Measurements from ENCODE around the gene CREB3L1.
"Not testable (repeated sequence)": the region's sequence is repeated elsewhere in the genome, so short reads cannot be mapped to it uniquely, and the experiment has no call there.

The CREB3L1 gene

GRCh38 chr11:46300270-46300669, 22.8 kb downstream of the CREB3L1 start:
- Histone ChIP-seq H3K36me3 (ENCODE audit: control insufficient read depth, insufficient read depth, low read length) (no peaks in the 10 kb centered on the region), H3K27ac (ENCODE audit: low read depth, low read length) (no peak overlapping the region), H3K9ac (ENCODE audit: low read length) (no peak overlapping the region), H3K9me3 (ENCODE audit: control insufficient read depth, insufficient read depth, low read depth, low read length) (no peaks in the 10 kb centered on the region), H3K4me1 (ENCODE audit: control insufficient read depth, insufficient read depth, low read length) (peaks cover 18% of the 10 kb centered on the region), H3K4me3 (ENCODE audit: low read depth, low read length) (no peak overlapping the region), H3K27me3 (ENCODE audit: control insufficient read depth, insufficient read depth, low read length) (no peaks in the 10 kb centered on the region)

DNA sequence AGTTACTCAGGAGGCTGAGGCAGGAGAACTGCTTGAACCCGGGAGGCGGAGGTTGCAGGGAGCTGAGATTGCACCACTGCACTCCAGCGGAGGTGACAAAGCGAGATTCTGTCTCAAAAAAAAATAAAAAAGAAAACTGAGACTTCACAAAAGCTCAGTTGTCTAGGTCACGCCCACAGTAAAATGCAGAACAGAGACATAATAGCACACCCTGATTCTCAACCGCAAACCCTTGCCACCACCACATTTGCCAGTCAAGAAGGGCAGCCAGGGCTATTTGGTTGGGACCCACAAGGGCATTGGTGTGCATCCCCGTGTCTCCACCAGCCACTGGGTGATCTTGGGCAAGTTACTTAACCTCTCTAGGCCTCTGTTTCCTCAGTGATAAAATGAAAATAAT, 25.4 kb downstream of the CREB3L1 start:
- H3K9me3 ChIP-seq (ENCODE audit: control insufficient read depth, insufficient read depth, low read depth, low read length), result no peaks in the 10 kb centered on the region
- H3K4me1 ChIP-seq (ENCODE audit: control insufficient read depth, insufficient read depth, low read length), result peaks cover 16% of the 10 kb centered on the region
- no peaks in the 10 kb centered on the region for H3K27me3 ChIP-seq (ENCODE audit: control insufficient read depth, insufficient read depth, low read length)
- no peaks in the 10 kb centered on the region for H3K36me3 ChIP-seq (ENCODE audit: control insufficient read depth, insufficient read depth, low read length)
- no peak overlapping the region for H3K9ac ChIP-seq (ENCODE audit: low read length)
- no peak overlapping the region for H3K4me3 ChIP-seq (ENCODE audit: low read depth, low read length)
- no peak overlapping the region for H3K27ac ChIP-seq (ENCODE audit: low read depth, low read length)

DNA sequence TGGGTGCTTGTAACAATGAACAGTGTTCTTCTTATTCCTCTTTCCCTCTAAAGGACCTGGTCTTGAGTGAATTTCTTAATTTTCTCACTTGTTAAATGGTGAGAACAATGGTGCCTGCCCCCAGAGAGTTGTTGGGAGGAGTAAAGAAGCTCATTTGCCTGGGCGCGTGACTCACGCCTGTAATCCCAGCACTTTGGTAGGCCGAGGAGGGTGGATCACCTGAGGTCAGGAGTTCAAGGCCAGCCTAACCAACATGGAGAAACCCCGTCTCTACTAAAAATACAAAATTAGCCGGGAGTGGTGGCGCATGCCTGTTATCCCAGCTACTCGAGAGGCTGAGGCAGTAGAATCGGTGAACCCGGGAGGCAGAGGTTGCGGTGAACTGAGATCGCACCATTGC, 26.6 kb downstream of the CREB3L1 start:
- H3K9ac ChIP-seq (ENCODE audit: low read length); H3K9me3 ChIP-seq (ENCODE audit: control insufficient read depth, insufficient read depth, low read depth, low read length); H3K27ac ChIP-seq (ENCODE audit: low read depth, low read length); H3K27me3 ChIP-seq (ENCODE audit: control insufficient read depth, insufficient read depth, low read length); H3K4me3 ChIP-seq (ENCODE audit: low read depth, low read length); H3K36me3 ChIP-seq (ENCODE audit: control insufficient read depth, insufficient read depth, low read length): not testable (repeated sequence)
- peaks cover 27% of the 10 kb centered on the region for H3K4me1 ChIP-seq (ENCODE audit: control insufficient read depth, insufficient read depth, low read length)

DNA sequence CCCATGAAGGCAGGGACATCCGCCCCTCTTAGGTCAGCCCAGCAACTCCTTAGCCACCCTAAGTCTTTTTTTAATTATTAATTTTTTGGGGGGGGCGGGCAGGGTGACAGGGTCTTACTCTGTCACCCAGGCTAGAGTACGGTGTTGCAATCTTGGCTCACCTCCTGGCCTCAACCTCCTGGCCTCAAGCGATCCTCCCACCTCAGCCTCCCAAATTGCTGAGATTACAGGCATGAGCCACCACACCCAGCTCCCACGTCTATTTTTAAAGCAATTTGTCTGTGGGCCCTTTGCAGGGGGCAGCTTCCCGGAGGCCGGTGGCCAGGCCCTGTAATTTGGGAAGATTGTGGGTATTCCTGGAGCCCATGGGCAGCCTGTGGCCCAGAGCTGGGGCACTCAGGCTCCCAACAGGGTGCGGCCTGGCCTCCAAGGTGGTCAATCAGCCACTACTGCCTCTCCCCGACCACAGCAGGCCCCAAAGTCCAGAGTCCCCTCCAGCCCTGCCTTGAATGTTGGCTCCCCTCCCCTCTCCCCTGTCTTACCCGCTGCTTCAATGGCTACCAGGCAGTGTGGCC, 27.2 kb downstream of the CREB3L1 start:
- Histone ChIP-seq H3K36me3 (ENCODE audit: control insufficient read depth, insufficient read depth, low read length) (no peaks in the 10 kb centered on the region), H3K27ac (ENCODE audit: low read depth, low read length) (no peak overlapping the region), H3K4me3 (ENCODE audit: low read depth, low read length) (no peak overlapping the region), H3K9me3 (ENCODE audit: control insufficient read depth, insufficient read depth, low read depth, low read length) (no peaks in the 10 kb centered on the region), H3K27me3 (ENCODE audit: control insufficient read depth, insufficient read depth, low read length) (no peaks in the 10 kb centered on the region), H3K4me1 (ENCODE audit: control insufficient read depth, insufficient read depth, low read length) (peaks cover 27% of the 10 kb centered on the region), H3K9ac (ENCODE audit: low read length) (no peak overlapping the region)

GRCh38 chr11:46305295-46305694, 27.8 kb downstream of the CREB3L1 start:
- H3K27ac ChIP-seq (ENCODE audit: low read depth, low read length), result no peak overlapping the region
- H3K36me3 ChIP-seq (ENCODE audit: control insufficient read depth, insufficient read depth, low read length), result no peaks in the 10 kb centered on the region
- no peaks in the 10 kb centered on the region for H3K9me3 ChIP-seq (ENCODE audit: control insufficient read depth, insufficient read depth, low read depth, low read length)
- peaks cover 27% of the 10 kb centered on the region for H3K4me1 ChIP-seq (ENCODE audit: control insufficient read depth, insufficient read depth, low read length)
- no peak overlapping the region for H3K9ac ChIP-seq (ENCODE audit: low read length)
- no peak overlapping the region for H3K4me3 ChIP-seq (ENCODE audit: low read depth, low read length)
- H3K27me3 ChIP-seq (ENCODE audit: control insufficient read depth, insufficient read depth, low read length), result no peaks in the 10 kb centered on the region

DNA sequence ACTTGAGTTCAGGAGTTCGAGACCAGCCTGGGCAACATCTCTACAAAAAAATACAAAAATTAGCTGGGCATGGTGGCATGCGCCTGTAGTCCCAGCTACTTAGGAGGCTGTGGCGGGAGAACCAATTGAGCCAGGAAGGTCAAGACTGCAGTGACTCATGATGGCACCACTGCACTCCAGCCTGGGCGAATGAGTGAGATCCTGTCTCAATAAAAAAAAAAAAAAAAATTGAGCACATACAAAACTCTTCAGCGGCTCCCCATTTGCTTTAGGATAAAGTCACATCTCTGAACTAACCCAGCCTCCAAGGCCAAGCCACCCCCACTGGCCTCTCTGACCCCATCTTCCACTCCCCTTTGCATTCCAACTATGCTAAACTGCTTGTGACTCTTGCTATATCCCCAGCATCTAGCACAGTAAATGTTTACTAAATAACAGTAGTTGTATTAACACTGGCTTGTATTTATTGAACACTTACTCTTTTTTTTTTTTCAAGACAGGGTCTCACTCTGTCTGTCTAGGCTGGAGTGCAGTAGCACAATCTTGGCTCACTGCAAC, 28.9 kb downstream of the CREB3L1 start:
- Histone ChIP-seq H3K27me3 (ENCODE audit: control insufficient read depth, insufficient read depth, low read length) (no peaks in the 10 kb centered on the region), H3K4me1 (ENCODE audit: control insufficient read depth, insufficient read depth, low read length) (peaks cover 27% of the 10 kb centered on the region), H3K36me3 (ENCODE audit: control insufficient read depth, insufficient read depth, low read length) (no peaks in the 10 kb centered on the region), H3K27ac (ENCODE audit: low read depth, low read length) (no peak overlapping the region), H3K4me3 (ENCODE audit: low read depth, low read length) (no peak overlapping the region), H3K9ac (ENCODE audit: low read length) (no peak overlapping the region), H3K9me3 (ENCODE audit: control insufficient read depth, insufficient read depth, low read depth, low read length) (no peaks in the 10 kb centered on the region)

DNA sequence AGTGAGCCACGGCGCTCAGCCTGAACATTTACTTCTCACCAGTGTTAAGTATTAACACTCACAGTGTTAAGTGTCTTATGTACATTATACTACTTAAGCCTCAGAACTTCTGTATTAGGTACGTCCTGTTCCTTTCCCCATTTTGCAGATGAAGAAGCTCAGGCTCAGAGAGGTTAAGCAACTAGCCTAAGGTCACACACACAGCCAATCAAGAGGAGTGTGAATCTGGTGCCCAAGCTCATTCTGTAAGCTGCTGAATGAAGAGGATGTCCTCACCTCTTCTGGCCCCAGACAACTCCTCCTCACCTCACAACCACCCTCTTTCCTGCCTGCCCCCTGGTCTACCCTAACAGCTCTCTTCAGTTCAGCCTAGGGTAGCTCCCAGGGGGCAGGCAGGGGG, 29.9 kb downstream of the CREB3L1 start:
- Histone ChIP-seq H3K4me1 (ENCODE audit: control insufficient read depth, insufficient read depth, low read length) (peaks cover 27% of the 10 kb centered on the region), H3K4me3 (ENCODE audit: low read depth, low read length) (no peak overlapping the region), H3K9me3 (ENCODE audit: control insufficient read depth, insufficient read depth, low read depth, low read length) (no peaks in the 10 kb centered on the region), H3K27ac (ENCODE audit: low read depth, low read length) (no peak overlapping the region), H3K9ac (ENCODE audit: low read length) (no peak overlapping the region), H3K27me3 (ENCODE audit: control insufficient read depth, insufficient read depth, low read length) (no peaks in the 10 kb centered on the region), H3K36me3 (ENCODE audit: control insufficient read depth, insufficient read depth, low read length) (0 out of 2 replicates have a peak, but pooled peaks cover 4% of the 10 kb centered on the region)

DNA sequence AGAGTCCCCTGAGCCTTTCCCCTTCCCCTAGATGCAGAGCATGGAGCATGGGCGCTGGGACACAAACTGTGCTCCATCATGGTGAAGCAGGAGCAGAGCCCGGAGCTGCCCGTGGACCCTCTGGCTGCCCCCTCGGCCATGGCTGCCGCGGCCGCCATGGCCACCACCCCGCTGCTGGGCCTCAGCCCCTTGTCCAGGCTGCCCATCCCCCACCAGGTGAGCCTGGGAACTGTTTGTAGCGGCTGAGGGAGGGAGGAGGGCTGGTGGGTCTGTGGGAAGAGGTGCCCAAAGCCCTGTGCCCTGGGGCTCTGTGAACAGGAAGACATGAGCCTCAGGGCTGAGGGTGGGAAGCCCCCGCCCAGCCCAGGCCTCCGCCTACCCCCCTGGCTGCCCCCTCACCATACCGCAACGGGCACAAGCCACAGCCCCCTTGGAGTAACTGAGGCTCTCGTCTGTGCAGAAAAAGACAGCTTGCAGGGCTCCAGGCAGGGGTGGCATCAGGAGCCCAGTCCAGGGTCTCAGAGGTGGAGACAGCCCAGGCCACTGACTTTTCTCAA, 30.4 kb downstream of the CREB3L1 start:
- Histone ChIP-seq H3K4me1 (ENCODE audit: control insufficient read depth, insufficient read depth, low read length) (peaks cover 27% of the 10 kb centered on the region), H3K9me3 (ENCODE audit: control insufficient read depth, insufficient read depth, low read depth, low read length) (no peaks in the 10 kb centered on the region), H3K27me3 (ENCODE audit: control insufficient read depth, insufficient read depth, low read length) (no peaks in the 10 kb centered on the region), H3K36me3 (ENCODE audit: control insufficient read depth, insufficient read depth, low read length) (peaks cover 4% of the 10 kb centered on the region; the same call in 1 of the 2 replicates), H3K9ac (ENCODE audit: low read length) (no peak overlapping the region), H3K4me3 (ENCODE audit: low read depth, low read length) (no peak overlapping the region), H3K27ac (ENCODE audit: low read depth, low read length) (no peak overlapping the region)

DNA sequence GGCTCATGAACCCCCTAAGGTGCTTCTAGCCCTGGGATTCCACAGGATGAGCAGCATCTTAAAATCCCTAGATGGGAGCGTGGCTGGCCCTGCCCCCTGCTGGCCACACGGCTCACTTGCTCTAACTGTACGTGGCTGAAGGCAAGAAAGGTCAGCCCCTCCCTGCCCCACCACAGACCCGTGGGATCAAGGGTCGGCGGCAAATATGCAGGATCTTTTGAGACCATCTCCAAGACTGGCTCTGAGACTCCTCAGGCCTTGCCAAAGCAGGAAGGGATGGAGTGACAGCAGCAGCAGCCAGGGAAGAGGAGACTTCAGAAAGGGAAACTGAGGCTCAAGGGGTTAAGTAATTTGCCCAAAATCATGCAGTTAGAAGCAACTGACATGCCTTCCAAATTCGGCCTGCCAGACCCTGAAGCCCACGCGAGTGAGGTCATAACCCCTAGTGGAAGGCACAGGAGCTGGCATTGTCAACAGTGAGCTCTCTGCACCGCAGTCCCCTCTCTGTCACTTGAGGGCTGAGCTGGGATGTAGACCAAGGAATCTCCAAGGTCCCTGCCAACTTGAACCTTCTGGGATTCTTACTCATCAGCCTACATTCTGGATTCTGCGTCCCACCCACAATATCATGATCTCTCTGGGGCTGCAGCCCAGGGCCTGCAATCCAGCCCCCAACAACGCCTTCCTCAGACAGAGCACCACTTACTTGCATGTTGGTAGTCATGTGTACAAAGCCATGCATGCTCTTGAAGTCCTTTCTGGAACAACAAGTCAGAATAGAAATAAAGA, 31.4 kb downstream of the CREB3L1 start:
- peaks cover 27% of the 10 kb centered on the region for H3K4me1 ChIP-seq (ENCODE audit: control insufficient read depth, insufficient read depth, low read length)
- no peaks in the 10 kb centered on the region for H3K27me3 ChIP-seq (ENCODE audit: control insufficient read depth, insufficient read depth, low read length)
- no peak overlapping the region for H3K4me3 ChIP-seq (ENCODE audit: low read depth, low read length)
- no peak overlapping the region for H3K9ac ChIP-seq (ENCODE audit: low read length)
- peaks cover 4% of the 10 kb centered on the region; the same call in 1 of the 2 replicates for H3K36me3 ChIP-seq (ENCODE audit: control insufficient read depth, insufficient read depth, low read length)
- H3K27ac ChIP-seq (ENCODE audit: low read depth, low read length), result no peak overlapping the region
- no peaks in the 10 kb centered on the region for H3K9me3 ChIP-seq (ENCODE audit: control insufficient read depth, insufficient read depth, low read depth, low read length)

DNA sequence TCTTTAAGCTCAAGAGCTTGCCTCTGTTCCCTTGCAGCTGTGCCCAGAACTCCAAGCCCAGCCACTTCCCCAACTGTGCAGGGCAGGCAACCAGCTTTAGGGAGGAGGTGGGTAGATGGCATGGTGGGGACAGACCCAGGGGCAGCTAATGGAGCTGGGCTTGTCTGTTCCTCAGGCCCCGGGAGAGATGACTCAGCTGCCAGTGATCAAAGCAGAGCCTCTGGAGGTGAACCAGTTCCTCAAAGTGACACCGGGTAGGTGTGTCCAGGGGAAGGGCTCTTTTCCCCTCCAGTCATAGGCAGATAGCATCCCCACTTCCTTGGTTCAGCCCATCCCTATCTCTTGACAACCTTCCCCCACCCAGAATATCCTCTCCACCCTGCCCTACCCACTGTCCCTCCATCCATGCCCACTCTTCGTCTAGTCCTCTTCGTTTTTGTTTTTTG, 32.4 kb downstream of the CREB3L1 start:
- Histone ChIP-seq H3K9me3 (ENCODE audit: control insufficient read depth, insufficient read depth, low read depth, low read length) (no peaks in the 10 kb centered on the region), H3K4me3 (ENCODE audit: low read depth, low read length) (no peak overlapping the region), H3K9ac (ENCODE audit: low read length) (no peak overlapping the region), H3K36me3 (ENCODE audit: control insufficient read depth, insufficient read depth, low read length) (peaks cover 4% of the 10 kb centered on the region; the same call in 1 of the 2 replicates), H3K27me3 (ENCODE audit: control insufficient read depth, insufficient read depth, low read length) (no peaks in the 10 kb centered on the region), H3K27ac (ENCODE audit: low read depth, low read length) (no peak overlapping the region), H3K4me1 (ENCODE audit: control insufficient read depth, insufficient read depth, low read length) (peaks cover 27% of the 10 kb centered on the region)

Data from HUES6 (cell line).